H9 (cell line): ENCODE measurements around the gene NFKB1. TPM values are rescaled to one million over a fixed set of nuclear protein-coding genes. Genes with fewer than 3 reads are reported as not detected.

Experiments used
- DNase-seq: peaks from one replicate; pipeline ENCODE4 v3.0.0-alpha.2; 2017
- H2AFZ ChIP-seq: one replicate; pipeline ENCODE4 v1.6.1; 2013; ENCODE audit warnings: mild to moderate bottlenecking, low read length, control low read depth, moderate library complexity
- H2AK5ac ChIP-seq: 2 replicates; pipeline ENCODE4 v1.6.1; 2013; ENCODE audit warnings: low read length, control low read depth, mixed read lengths; ENCODE audit not compliant: insufficient read length
- H2BK120ac ChIP-seq: one replicate; pipeline ENCODE4 v1.6.1; 2013; ENCODE audit warnings: low read depth, mild to moderate bottlenecking, low read length, control low read depth, inconsistent platforms; ENCODE audit not compliant: poor library complexity, severe bottlenecking
- H2BK12ac ChIP-seq: 2 replicates; pipeline ENCODE4 v1.6.1; 2013; ENCODE audit warnings: low read length, control low read depth, mixed read lengths, low read depth; ENCODE audit not compliant: insufficient read length
- H2BK15ac ChIP-seq: 2 replicates; pipeline ENCODE4 v1.6.1; 2013; ENCODE audit warnings: low read depth, low read length, control low read depth
- H2BK20ac ChIP-seq: one replicate; pipeline ENCODE4 v1.6.1; 2013; ENCODE audit warnings: low read depth, mild to moderate bottlenecking, low read length, control low read depth, inconsistent platforms; ENCODE audit not compliant: poor library complexity, severe bottlenecking
- H2BK5ac ChIP-seq: 2 replicates; pipeline ENCODE4 v1.6.1; 2013; ENCODE audit warnings: low read length, control low read depth, mixed read lengths; ENCODE audit not compliant: insufficient read length
- H3K14ac ChIP-seq: 2 replicates; pipeline ENCODE4 v1.6.1; 2013; ENCODE audit warnings: low read length, control low read depth; ENCODE audit not compliant: insufficient read depth
- H3K18ac ChIP-seq: 2 replicates; pipeline ENCODE4 v1.6.1; 2013; ENCODE audit warnings: low read depth, mild to moderate bottlenecking, mixed read lengths, low read length, control low read depth; ENCODE audit not compliant: insufficient read length
- H3K23ac ChIP-seq: 2 replicates; pipeline ENCODE4 v1.6.1; 2013; ENCODE audit warnings: low read length, control low read depth, mixed read lengths, low read depth; ENCODE audit not compliant: insufficient read length
- H3K23me2 ChIP-seq: 2 replicates; pipeline ENCODE4 v1.6.1; 2013; ENCODE audit warnings: low read depth, mild to moderate bottlenecking, mixed read lengths, low read length, control low read depth; ENCODE audit not compliant: insufficient read length, poor library complexity, severe bottlenecking
- H3K27ac ChIP-seq: 2 replicates; pipeline ENCODE4 v1.5.1; 2013; ENCODE audit warnings: low read length, control low read depth, mixed read lengths, low read depth; ENCODE audit not compliant: insufficient read length
- H3K27me3 ChIP-seq: 2 replicates; pipeline ENCODE4 v1.6.1; 2013; ENCODE audit warnings: low read length, control low read depth, inconsistent platforms; ENCODE audit not compliant: insufficient read depth
- H3K4ac ChIP-seq: 2 replicates; pipeline ENCODE4 v1.6.1; 2013; ENCODE audit warnings: low read depth, mild to moderate bottlenecking, control low read depth, inconsistent platforms, low read length, moderate library complexity
- H3K4me1 ChIP-seq: 2 replicates; pipeline ENCODE4 v1.6.1; 2013; ENCODE audit warnings: low read length, control low read depth, inconsistent platforms; ENCODE audit not compliant: insufficient read depth
- H3K4me2 ChIP-seq: 2 replicates; pipeline ENCODE4 v1.6.1; 2013; ENCODE audit warnings: low read length, control low read depth, mixed read lengths; ENCODE audit not compliant: insufficient read length, insufficient read depth
- H3K56ac ChIP-seq: 2 replicates; pipeline ENCODE4 v1.6.1; 2013; ENCODE audit warnings: low read depth, mild to moderate bottlenecking, mixed read lengths, low read length, control low read depth; ENCODE audit not compliant: insufficient read length
- H3K79me1 ChIP-seq: 2 replicates; pipeline ENCODE4 v1.6.1; 2013; ENCODE audit warnings: low read depth, mild to moderate bottlenecking, moderate library complexity, low read length, control low read depth, inconsistent platforms; ENCODE audit not compliant: insufficient read depth, poor library complexity, severe bottlenecking
- H3K79me2 ChIP-seq: 2 replicates; pipeline ENCODE4 v1.6.1; 2013; ENCODE audit warnings: low read length, control low read depth, inconsistent platforms; ENCODE audit not compliant: insufficient read depth
- H3K9ac ChIP-seq: 2 replicates; pipeline ENCODE4 v1.6.1; 2013; ENCODE audit warnings: low read length, control low read depth, mixed read lengths; ENCODE audit not compliant: insufficient read length; ENCODE audit errors: extremely low read depth
- H3K9me3 ChIP-seq: one replicate; pipeline ENCODE4 v1.6.1; 2013; ENCODE audit warnings: low read depth, low read length, inconsistent platforms; ENCODE audit not compliant: control insufficient read depth
- H3T11ph ChIP-seq: one replicate; pipeline ENCODE4 v1.6.1; 2013; ENCODE audit warnings: mild to moderate bottlenecking, low read length, control low read depth, inconsistent platforms
- H4K20me1 ChIP-seq: one replicate; pipeline ENCODE4 v1.6.1; 2013; ENCODE audit not compliant: control insufficient read depth, insufficient read length, insufficient read depth
- H4K5ac ChIP-seq: 2 replicates; pipeline ENCODE4 v1.6.1; 2013; ENCODE audit warnings: low read depth, mild to moderate bottlenecking, mixed read lengths, low read length, control low read depth; ENCODE audit not compliant: insufficient read length
- H4K8ac ChIP-seq: replicated peaks from 2 replicates; pipeline ENCODE4 v1.6.1; 2013; ENCODE audit warnings: low read length, control low read depth, mixed read lengths, low read depth; ENCODE audit not compliant: insufficient read length
- H4K91ac ChIP-seq: 2 replicates; pipeline ENCODE4 v1.6.1; 2013; ENCODE audit warnings: low read depth, mild to moderate bottlenecking, moderate library complexity, mixed read lengths, low read length, control low read depth; ENCODE audit not compliant: insufficient read length
- H3K27ac Mint-ChIP-seq, 3 experiments: 2 replicates in 2 of 3; 3 replicates in 1 of 3; pipeline ENCODE4 v1.8.0; 2020 to 2021; ENCODE audit warnings: mixed read lengths in 3 of 3, mild to moderate bottlenecking in 1 of 3, moderate library complexity in 1 of 3
- H3K27me3 Mint-ChIP-seq: 2 replicates; pipeline ENCODE4 v1.8.0; 2021; ENCODE audit warnings: low read depth, mild to moderate bottlenecking, moderate library complexity, mixed read lengths
- H3K36me3 Mint-ChIP-seq, 3 experiments: 2 replicates in 2 of 3; 3 replicates in 1 of 3; pipeline ENCODE4 v1.8.0; 2020 to 2021; ENCODE audit warnings: low read depth in 3 of 3, mixed read lengths in 3 of 3; ENCODE audit not compliant: insufficient read depth in 1 of 3
- H3K4me1 Mint-ChIP-seq, 2 experiments: 2 replicates each; pipeline ENCODE4 v1.8.0; 2020; ENCODE audit warnings: mixed read lengths in 2 of 2
- H3K4me3 Mint-ChIP-seq, 2 experiments: 2 replicates in 1 of 2; 3 replicates in 1 of 2; pipeline ENCODE4 v1.8.0; 2020 to 2021; ENCODE audit warnings: mild to moderate bottlenecking in 2 of 2, mixed read lengths in 2 of 2, moderate library complexity in 1 of 2
- H3K9me3 Mint-ChIP-seq, 2 experiments: 2 replicates in 1 of 2; 3 replicates in 1 of 2; pipeline ENCODE4 v1.8.0; 2020; ENCODE audit warnings: mild to moderate bottlenecking in 2 of 2, mixed read lengths in 2 of 2, moderate library complexity in 1 of 2
- WGBS: extraction: QIAGEN DNeasy Blood & Tissue Kit; methylation state at CpG from one replicate; pipeline ENCODE4 v1.1.7; 2013; ENCODE audit warnings: missing lambda C conversion rate, low lambda C conversion rate, mixed read lengths; ENCODE audit not compliant: insufficient read length; ENCODE audit errors: extremely low coverage; 5-methylcytosine and 5-hydroxymethylcytosine counted together
- total RNA-seq: library from RNA; stranded (reverse); gene quantifications from 2 replicates; pipeline ENCODE4 v1.2.1, GENCODE V29; 2021
- TF ChIP-seq, protein P1 (sequence below): fragments of 200-600 bp; sonication (generic); conservative IDR thresholded peaks from 3 replicates; pipeline ENCODE4 v1.8.0; 2021; ENCODE audit warnings: antibody characterized with exemption, mild to moderate bottlenecking

Gene NFKB1
- total RNA-seq, 1 experiment from 2014 or later, result 5.7 TPM

- no peak overlapping the region for H3K27ac ChIP-seq
- no peak overlapping the region for H4K91ac ChIP-seq
- no peak overlapping the region for H3K23ac ChIP-seq
- H3K9ac ChIP-seq, result no peak overlapping the region
- no peaks in the 10 kb centered on the region for H3K9me3 Mint-ChIP-seq
- no peak overlapping the region for H3T11ph ChIP-seq
- H3K4me3 Mint-ChIP-seq, result peak overlapping the region in 1 of 2 experiments; percentile 11; a peak in 1 of 5 replicates
- H3K56ac ChIP-seq, result no peak overlapping the region
- H3K4me2 ChIP-seq, result peak overlapping the region; percentile 13
- H2BK5ac ChIP-seq, result no peak overlapping the region
- H2AFZ ChIP-seq, result no peak overlapping the region
- H3K36me3 Mint-ChIP-seq, result no peaks in the 10 kb centered on the region
- H3K23me2 ChIP-seq, result no peaks in the 10 kb centered on the region
- H3K4me1 ChIP-seq, result peaks cover 3% of the 10 kb centered on the region; the same call in 1 of the 2 replicates
- no peak overlapping the region for H2BK12ac ChIP-seq
- no peaks in the 10 kb centered on the region for H3K79me1 ChIP-seq
- H4K8ac ChIP-seq, result no peak overlapping the region
- no peak overlapping the region for H2BK15ac ChIP-seq
- no peak overlapping the region for H3K4ac ChIP-seq
- H3K27me3 Mint-ChIP-seq, result no peaks in the 10 kb centered on the region
- H3K79me2 ChIP-seq, result no peaks in the 10 kb centered on the region; the same call in 1 of the 2 replicates
- H4K5ac ChIP-seq, result no peak overlapping the region
- peak; percentile 86 for DNase-seq
- no peak overlapping the region for H2BK120ac ChIP-seq
- WGBS, result no CpG with 5 or more reads among the region's 8 CpGs
- no peak overlapping the region for H3K14ac ChIP-seq
- TF ChIP-seq, protein P1, sequence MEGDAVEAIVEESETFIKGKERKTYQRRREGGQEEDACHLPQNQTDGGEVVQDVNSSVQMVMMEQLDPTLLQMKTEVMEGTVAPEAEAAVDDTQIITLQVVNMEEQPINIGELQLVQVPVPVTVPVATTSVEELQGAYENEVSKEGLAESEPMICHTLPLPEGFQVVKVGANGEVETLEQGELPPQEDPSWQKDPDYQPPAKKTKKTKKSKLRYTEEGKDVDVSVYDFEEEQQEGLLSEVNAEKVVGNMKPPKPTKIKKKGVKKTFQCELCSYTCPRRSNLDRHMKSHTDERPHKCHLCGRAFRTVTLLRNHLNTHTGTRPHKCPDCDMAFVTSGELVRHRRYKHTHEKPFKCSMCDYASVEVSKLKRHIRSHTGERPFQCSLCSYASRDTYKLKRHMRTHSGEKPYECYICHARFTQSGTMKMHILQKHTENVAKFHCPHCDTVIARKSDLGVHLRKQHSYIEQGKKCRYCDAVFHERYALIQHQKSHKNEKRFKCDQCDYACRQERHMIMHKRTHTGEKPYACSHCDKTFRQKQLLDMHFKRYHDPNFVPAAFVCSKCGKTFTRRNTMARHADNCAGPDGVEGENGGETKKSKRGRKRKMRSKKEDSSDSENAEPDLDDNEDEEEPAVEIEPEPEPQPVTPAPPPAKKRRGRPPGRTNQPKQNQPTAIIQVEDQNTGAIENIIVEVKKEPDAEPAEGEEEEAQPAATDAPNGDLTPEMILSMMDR, result peak; percentile 74
- H3K27me3 ChIP-seq, result no peaks in the 10 kb centered on the region
- H2AK5ac ChIP-seq, result no peak overlapping the region
- H3K27ac Mint-ChIP-seq, result no peak overlapping the region
- no peak overlapping the region for H2BK20ac ChIP-seq
- no peak overlapping the region for H3K18ac ChIP-seq
- peaks cover 10 to 19% of the 10 kb centered on the region in 2 experiments for H3K4me1 Mint-ChIP-seq
- no peaks in the 10 kb centered on the region for H3K9me3 ChIP-seq
- no peaks in the 10 kb centered on the region for H4K20me1 ChIP-seq
Measured at GRCh38 chr4:102578819-102579218, 77.7 kb downstream of the NFKB1 start.
